Right cardiac atrium (tissue), 5 donors: Measurements from ENCODE around the gene AMBP. TPM values are rescaled to one million over a fixed set of nuclear protein-coding genes. Genes with fewer than 3 reads are reported as not detected.

ENCODE experiments used
- ATAC-seq, 2 donors: fragments of 200-7000 bp; cut with Tn5 transposase; one replicate each; pipeline versions ENCODE4 v1.8.0 to v1.9.1; 2020; ENCODE audit warnings: moderate library complexity in 2 of 2, mild to moderate bottlenecking in 1 of 2
- DNase-seq, 3 donors: peaks; one replicate each; pipeline ENCODE4 v3.0.0-alpha.2; 2020
- H3K27ac ChIP-seq: one replicate; pipeline ENCODE4 v1.5.1; 2013; ENCODE audit warnings: mild to moderate bottlenecking, low read length, control low read depth, moderate library complexity
- H3K27me3 ChIP-seq: one replicate; pipeline ENCODE4 v1.6.1; 2013; ENCODE audit not compliant: control insufficient read depth, insufficient read depth
- H3K4me1 ChIP-seq: one replicate; pipeline ENCODE4 v1.6.1; 2013; ENCODE audit warnings: low read length; ENCODE audit not compliant: control insufficient read depth, insufficient read depth
- H3K4me3 ChIP-seq: one replicate; pipeline ENCODE4 v1.5.1; 2013; ENCODE audit warnings: low read length, control low read depth
- H3K9me3 ChIP-seq: one replicate; pipeline ENCODE4 v1.6.1; 2013; ENCODE audit warnings: low read length; ENCODE audit not compliant: control insufficient read depth
- WGBS: extraction: QIAGEN DNeasy Blood & Tissue Kit; methylation state at CpG from one replicate; pipeline ENCODE4 v1.1.7; 2013; 5-methylcytosine and 5-hydroxymethylcytosine counted together
- intact Hi-C, 4 donors: fragments of 100-400 bp; cut with DNase I; formaldehyde crosslinking; loops; one replicate each; pipeline versions ENCODE4 v1.11.0 to v1.14.0; 2022 to 2023
- polyA plus RNA-seq: library from polyadenylated mRNA; stranded (reverse); fragments of 200-250 nt; gene quantifications from one replicate; pipeline ENCODE4 v1.2.3, GENCODE V29; 2013
- total RNA-seq, 4 donors: library from RNA; stranded (reverse); fragmentation: NEBNext Ultra II Directional; extraction: Animal tissue kit (Norgen Biotek cat#: 25700); gene quantifications; one replicate each; pipeline ENCODE4 v1.2.1, GENCODE V29; 2021
- donor health status: healthy with polysubstance abuse.
- donor health status: DM: no; HTN: yes; CAD: no.
- donor health status: DM: no; HTN: no; CAD: no.
- donor health status: DM: no; HTN: yes; CAD: no; lungs with severe emphysema.
- donor health status: DM: yes; HTN: yes; CAD: no.

Gene AMBP
- total and polyA plus RNA-seq, 5 donors: 0.11 to 0.81 TPM; not detected in 3

DNA sequence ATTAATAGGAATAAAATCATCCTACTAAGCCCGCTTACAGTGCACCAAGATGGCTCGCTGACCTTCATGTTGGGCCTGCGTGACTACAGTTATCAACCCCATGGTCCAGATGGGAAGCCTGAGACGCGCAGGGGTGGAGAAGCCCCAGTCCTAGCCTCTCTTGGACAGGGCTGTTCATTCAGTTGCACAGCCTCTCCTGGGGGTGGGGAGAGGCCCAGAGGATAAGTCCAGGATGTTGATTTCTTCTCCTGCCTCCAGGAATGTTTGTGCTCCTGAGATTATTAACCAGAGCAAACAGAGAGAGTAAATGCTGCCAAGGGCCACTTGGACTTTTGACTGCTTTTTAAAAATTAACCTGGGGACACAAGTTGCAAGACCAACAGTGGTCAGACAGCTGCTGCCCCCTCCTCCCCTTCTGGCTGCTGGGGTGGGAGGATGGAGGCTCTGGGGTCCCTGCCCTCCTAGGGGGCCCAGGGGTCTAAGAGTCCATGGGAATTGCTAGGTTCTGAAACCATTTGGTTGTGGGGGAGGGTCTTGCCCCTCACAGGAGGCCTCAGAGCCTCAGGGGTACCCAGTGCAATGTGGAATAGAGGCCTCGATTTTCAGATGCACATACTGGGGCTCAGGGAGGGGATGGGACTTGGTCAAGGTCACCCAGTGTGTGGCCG is 2.8 kb upstream of the AMBP start:
- WGBS: 90% methylated on average over 7 of the region's 7 CpGs

DNA sequence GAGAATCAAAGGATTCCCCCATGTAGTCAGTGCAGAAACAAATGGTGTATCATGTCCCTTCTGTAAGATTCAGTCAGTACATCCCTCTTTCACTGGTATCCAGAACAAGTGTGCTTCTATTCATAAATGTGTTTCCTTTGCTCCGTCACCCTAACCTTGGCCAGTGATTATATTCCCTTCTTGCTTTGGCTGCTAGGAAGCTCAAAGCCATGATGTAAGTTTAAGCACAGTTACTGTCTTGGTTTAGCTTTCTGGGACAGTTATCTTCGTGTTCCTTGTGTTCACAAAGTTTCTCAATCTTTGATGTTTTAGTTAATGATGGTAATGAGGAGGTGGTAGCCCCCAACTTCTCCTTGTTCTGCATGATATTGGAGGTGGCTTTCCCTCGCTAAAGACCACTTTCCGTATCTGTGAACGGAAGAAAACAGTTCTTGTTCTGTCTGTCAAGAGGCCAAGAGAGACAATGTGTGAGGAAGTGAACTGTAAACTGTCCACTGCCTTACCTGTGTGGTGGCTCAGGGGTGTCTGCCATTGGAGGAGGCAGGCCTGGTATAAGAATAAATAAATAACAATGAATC is 2.2 kb upstream of the AMBP start:
- Histone ChIP-seq H3K4me1 (no peaks in the 10 kb centered on the region), H3K4me3 (no peak overlapping the region), H3K9me3 (no peaks in the 10 kb centered on the region), H3K27me3 (no peaks in the 10 kb centered on the region), H3K27ac (no peak overlapping the region)
- intact Hi-C loops: loop anchor here in 3 of 4 donors (5.0 kb wide), 1 partner anchor 212 kb away; no protein-coding TSS in a partner anchor
- DNase-seq (no peak), ATAC-seq (no peak)
- 82% methylated on average over 5 of the region's 5 CpGs for WGBS

More for the DNA sequence above, 2.8 kb upstream of the AMBP start:
- intact Hi-C loops: loop anchor here in 3 of 4 donors (5.0 kb wide), 1 partner anchor 211 kb away; no protein-coding TSS in a partner anchor
- no peak overlapping the region for H3K27ac ChIP-seq
- H3K9me3 ChIP-seq: no peaks in the 10 kb centered on the region
- no peaks in the 10 kb centered on the region for H3K27me3 ChIP-seq
- H3K4me3 ChIP-seq: no peak overlapping the region
- DNase-seq: peak in 1 of 3 donors; percentile 21
- no peak for ATAC-seq
- no peaks in the 10 kb centered on the region for H3K4me1 ChIP-seq

DNA sequence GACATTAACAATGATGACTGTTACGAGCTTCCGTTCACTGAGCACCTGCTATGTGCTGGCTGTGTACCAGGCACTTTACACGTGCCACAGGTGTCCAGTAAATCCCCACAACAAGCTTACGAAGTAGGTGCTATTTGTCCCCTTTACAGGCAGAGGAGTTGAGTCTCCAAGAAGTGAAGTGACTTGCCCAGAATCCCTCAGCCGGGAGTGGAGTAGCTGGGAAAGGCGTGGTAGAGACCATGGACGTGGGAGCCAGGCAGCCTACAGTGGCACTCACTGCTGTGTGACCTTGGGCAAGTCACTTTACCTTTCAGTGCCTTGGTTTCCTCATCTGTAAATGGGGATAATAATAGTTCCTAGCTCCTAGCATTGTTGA is 669 bp upstream of the AMBP start:
- no peak overlapping the region for H3K27ac ChIP-seq
- intact Hi-C loops: no loop called here
- H3K9me3 ChIP-seq: no peaks in the 10 kb centered on the region
- no peaks in the 10 kb centered on the region for H3K4me1 ChIP-seq
- DNase-seq: no peak
- H3K4me3 ChIP-seq: no peak overlapping the region
- no peaks in the 10 kb centered on the region for H3K27me3 ChIP-seq
- 82% methylated on average over 7 of the region's 7 CpGs for WGBS
- ATAC-seq: no peak

DNA sequence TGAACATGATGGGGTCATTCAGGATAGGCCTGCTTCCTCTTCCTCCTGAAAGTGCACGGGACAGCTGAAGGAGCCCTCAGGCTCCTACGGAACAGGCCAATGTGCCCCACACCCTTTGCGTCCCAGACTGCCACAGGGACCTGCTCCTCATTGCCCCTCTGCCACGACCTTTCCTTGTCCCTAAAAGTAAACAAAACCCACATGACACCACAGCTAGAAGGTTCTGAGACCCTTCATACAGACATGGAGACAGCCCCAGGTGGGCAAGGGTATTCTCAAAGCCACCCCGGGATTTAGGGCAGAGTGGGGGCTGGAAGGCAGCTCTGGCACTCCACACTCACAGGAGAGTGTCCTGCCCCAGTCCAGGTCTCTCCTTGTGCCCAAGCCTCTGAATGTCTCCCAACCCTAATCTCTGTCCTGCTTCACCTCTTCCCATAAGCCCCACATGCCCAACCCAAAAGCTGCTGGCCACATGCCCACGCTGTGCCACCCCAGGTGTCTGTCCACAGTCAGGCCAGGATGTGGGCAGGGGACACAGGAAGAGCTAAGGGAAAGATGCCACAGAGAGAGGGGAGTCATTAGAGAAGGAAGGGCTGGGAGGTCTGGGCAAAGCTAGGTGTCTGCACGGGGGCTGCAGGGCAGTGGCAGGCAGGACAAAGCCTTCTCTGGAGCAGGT is 800 bp downstream of the AMBP start:
- Histone ChIP-seq H3K4me1 (peaks cover under 1% of the 10 kb centered on the region), H3K27me3 (no peaks in the 10 kb centered on the region), H3K27ac (no peak overlapping the region), H3K9me3 (no peaks in the 10 kb centered on the region), H3K4me3 (no peak overlapping the region)
- ATAC-seq (no peak), DNase-seq (peak in 1 of 3 donors; percentile 33)
- 64% methylated on average over 7 of the region's 7 CpGs for WGBS
- intact Hi-C loops: no loop called here

DNA sequence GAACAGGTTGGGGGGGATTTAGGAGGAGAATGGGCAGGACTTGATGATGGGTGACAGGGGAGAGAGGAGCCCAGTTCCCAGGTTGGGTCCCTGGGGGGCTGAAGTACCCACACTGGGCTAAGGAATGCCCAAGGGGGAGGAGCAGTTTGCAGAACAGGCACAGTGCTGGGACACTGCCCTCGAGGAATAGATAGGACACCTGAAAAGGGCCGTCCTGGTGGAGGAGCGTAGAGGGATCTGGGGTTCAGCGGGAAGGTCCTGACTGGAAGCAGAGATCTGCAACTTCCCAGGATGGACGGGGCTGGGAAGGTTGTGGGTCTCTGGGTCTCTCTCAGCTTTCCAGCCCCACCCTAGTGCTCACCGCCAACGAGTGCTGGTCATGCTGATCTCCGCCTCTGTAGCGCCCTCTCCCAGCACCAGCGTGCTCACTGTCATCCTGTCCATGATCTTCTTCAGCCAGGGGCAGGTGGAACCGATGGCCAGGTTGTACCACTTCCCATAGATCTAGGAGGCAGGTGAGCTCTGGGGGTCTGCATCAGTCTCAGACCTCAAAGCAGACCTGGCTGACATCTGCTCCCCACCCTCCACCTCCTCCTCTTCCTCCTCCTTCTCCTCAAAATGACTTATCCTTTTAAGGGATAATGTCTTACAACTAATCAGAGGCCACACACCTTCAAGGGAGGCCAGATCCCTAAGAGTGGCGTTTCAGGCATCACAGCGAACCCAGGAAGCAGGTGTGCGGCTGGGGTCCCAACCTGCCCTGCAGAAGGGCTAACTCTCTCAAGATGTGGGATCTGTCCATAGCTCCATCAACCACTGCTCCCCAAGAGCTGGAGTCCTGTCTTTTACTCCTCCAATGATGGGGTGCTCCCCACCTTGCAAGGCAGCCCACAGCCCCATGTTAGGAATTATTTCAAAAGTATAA is 1.6 kb downstream of the AMBP start:
- Histone ChIP-seq H3K9me3 (no peaks in the 10 kb centered on the region), H3K4me3 (no peak overlapping the region), H3K4me1 (peaks cover 6% of the 10 kb centered on the region), H3K27me3 (no peaks in the 10 kb centered on the region), H3K27ac (no peak overlapping the region)
- no peak for ATAC-seq
- peak in 1 of 3 donors; percentile 30 for DNase-seq
- intact Hi-C loops: no loop called here
- 72% methylated on average over 14 of the region's 14 CpGs for WGBS

DNA sequence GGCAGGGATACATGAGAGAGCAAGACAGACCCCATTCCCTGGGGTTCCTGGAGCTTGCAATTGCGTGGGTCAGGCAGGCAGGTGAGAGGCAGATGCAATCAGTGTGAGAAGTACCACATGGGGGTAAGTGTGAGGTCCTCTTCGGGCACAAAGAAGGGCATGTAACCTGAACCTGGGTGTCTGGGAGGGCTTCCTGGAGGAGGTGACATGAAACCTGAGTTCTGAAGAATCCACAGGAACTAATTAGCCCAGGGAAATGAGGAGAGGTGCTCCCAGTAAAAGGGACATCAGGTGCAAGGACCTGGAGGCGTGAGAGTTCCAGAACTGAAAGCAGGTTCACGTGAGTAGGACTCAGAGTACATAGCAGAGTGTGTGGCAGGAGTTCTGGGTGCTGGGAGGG is 2.5 kb downstream of the AMBP start:
- 61% methylated on average over 4 of the region's 4 CpGs for WGBS
- no peak for ATAC-seq
- H3K4me1 ChIP-seq: peaks cover 6% of the 10 kb centered on the region
- no peak for DNase-seq
- H3K4me3 ChIP-seq: no peak overlapping the region
- intact Hi-C loops: no loop called here
- no peak overlapping the region for H3K27ac ChIP-seq
- H3K9me3 ChIP-seq: no peaks in the 10 kb centered on the region
- H3K27me3 ChIP-seq: no peaks in the 10 kb centered on the region

DNA sequence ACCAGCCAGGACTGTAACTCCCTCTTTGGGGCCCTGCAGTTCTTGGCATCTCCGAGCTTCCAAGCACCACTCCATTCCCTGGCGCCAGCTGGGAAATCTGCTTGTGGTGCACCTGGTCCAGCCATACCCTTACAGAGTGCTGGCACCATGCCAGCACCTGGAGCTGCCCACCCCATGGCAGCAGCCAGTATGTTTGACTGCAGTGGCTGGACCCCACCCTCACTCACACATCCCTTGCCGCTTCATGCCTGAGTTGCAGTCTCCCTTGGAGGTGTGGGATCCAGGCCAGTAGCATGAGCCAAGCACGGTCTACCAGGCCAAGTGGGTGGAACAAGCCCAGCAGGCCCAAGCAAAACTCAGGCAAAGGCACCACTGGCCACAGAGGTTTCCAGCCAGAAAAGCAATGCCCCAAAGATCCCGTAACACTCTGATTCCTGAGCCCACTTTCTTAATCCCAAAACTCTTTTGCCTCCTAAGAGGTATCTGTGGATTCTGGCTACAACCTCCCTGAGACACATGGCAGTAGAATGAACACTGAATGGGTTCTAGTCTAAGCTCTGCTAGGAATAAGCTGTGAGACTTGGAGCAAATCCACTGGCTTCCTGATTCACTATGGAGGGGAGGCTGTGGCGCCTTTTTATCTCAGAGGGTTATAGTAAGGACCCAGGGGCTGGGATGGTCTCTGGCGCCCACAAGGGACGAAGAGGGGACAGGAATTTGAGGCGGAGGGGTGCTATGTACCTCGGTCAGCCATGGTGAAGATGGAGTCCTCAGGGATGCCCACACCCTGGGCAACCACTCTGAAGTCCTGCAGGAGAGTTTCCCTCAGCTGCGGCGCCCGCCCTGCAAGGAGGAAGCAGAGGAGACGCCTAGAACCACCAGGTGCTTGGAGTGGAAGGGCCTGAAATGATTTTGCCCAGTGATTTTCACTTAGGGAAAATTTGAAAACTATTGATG is 5.6 kb downstream of the AMBP start:
- no peak overlapping the region for H3K4me3 ChIP-seq
- WGBS: 50% methylated on average over 14 of the region's 14 CpGs
- H3K4me1 ChIP-seq: peaks cover 6% of the 10 kb centered on the region
- intact Hi-C loops: no loop called here
- no peaks in the 10 kb centered on the region for H3K27me3 ChIP-seq
- peak; percentile 75 to 91 (median 85) for DNase-seq
- no peak overlapping the region for H3K27ac ChIP-seq
- ATAC-seq: peak; percentile 84 to 91
- H3K9me3 ChIP-seq: no peaks in the 10 kb centered on the region

DNA sequence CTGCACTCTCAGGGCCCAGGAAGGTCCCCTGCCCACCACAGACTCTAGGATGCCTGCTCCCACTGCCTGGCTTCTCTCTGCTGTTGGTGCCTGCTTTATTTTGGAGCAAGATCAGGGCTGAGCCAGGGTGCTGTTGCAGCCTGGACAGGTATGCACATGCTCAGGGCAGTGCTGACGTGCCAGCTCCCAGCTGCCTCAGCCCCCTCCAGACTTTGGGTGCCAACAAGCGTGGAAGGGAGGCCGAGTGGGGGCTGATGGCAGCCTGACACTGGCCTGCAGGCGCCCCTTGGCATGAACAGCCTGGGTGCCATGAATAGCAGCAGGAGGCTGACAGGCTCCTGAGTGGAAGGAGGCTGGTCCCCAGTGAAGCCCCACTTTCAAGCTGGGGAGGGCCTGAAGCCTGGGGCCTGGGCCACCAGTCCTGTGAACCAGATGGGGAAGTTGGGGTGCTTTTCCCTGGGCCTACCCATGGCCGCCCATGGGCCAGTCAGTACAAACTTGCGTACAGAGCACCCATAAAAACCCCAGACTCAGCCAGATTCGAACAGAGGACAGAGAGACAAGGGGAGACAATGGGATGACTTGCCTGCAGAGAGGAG is 6.8 kb downstream of the AMBP start:
- no peaks in the 10 kb centered on the region for H3K9me3 ChIP-seq
- ATAC-seq (no peak), DNase-seq (peak in 1 of 3 donors; percentile 30)
- peaks cover 6% of the 10 kb centered on the region for H3K4me1 ChIP-seq
- H3K27me3 ChIP-seq: no peaks in the 10 kb centered on the region
- no peak overlapping the region for H3K27ac ChIP-seq
- WGBS: 86% methylated on average over 7 of the region's 7 CpGs
- intact Hi-C loops: no loop called here
- no peak overlapping the region for H3K4me3 ChIP-seq

DNA sequence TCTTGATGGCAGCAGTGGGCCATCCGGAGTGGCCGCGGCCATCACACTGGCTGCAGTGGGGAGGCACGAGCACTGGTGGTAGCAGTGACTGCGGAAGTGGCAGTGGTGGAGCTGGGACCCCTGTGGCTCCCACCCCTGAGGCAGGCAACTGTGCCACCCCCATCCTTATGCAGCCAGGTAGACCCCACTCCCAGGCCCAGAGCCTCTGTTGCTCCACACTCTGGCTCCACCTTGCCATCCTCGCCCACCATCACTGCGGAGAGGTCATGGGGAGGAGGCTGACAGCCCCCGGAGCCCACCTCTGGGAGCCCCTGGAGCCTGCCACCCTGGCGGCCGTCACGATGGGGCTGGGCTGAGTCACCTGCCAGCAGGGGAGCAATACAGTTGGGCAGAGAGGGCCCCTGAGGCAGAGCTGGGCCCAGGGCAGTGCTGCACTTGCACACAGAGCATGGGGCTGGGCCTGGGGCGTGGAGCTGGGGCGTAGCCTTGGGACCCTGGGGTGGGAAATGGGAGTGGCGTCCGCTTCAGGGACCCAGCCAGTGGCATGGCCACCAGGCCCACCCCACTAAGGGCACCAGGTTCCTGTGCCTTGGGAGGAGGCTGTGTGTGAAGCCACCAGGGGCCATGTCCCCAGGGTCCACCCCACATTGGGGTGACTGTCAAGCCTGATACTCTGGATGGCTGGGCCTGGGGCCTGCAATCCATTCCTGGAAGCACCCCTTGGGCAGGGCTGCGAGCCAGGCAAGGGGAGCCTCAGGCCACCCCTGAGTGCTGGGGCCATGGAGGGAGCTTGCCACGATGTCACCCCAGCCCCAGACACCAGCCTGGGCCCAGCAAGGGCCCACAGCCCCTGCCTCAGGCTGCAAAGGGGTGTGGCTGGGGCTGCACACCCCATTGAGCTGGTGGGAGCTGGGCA is 7.7 kb downstream of the AMBP start:
- Histone ChIP-seq H3K9me3 (no peaks in the 10 kb centered on the region), H3K27me3 (no peaks in the 10 kb centered on the region), H3K27ac (no peak overlapping the region), H3K4me3 (no peak overlapping the region), H3K4me1 (peaks cover 6% of the 10 kb centered on the region)
- ATAC-seq: peak in 1 of 2 donors; percentile 14
- WGBS: 94% methylated on average over 17 of the region's 17 CpGs
- intact Hi-C loops: no loop called here
- DNase-seq: peak in 1 of 3 donors; percentile 49
